Endothelial cell of umbilical vein (primary cell): ENCODE data around the gene COLQ. TPM values are rescaled to one million over a fixed set of nuclear protein-coding genes. Genes with fewer than 3 reads are reported as not detected.

Experiments
- BruUV-seq: library from RNA; stranded (reverse); fragments of 400-500 nt; replicated peaks from 2 replicates; lab custom pipeline; 2021; lab: Mats Ljungman, UMichigan
- CTCF ChIA-PET: fragments of 300-600, 350-600 bp; sonication (Branson Sonifier 250); formaldehyde crosslinking; loops from one replicate; lab custom pipeline; 2021; ENCODE audit warnings: antibody characterized with exemption, inconsistent platforms; lab: Charles Lee
- POLR2A ChIA-PET: fragments of 300-600, 350-600 bp; sonication (Branson Sonifier 250); formaldehyde crosslinking; loops from one replicate; lab custom pipeline; 2021; ENCODE audit warnings: antibody characterized with exemption, inconsistent platforms; lab: Charles Lee
- DNase-seq: peaks from one replicate; pipeline ENCODE4 v3.0.0-alpha.2; 2011; ENCODE audit warnings: low read depth, low spot score
- FAIRE-seq: peaks from 2 replicates; lab custom pipeline; 2011; peaks lifted over from hg19 to GRCh38; lab: Jason Lieb, UNC
- H2AFZ ChIP-seq: 2 replicates; pipeline ENCODE4 v1.6.0; 2012; ENCODE audit warnings: low read depth, low read length, control low read depth, inconsistent platforms
- H3K27ac ChIP-seq: 2 replicates; pipeline ENCODE4 v1.5.1; 2011; ENCODE audit warnings: low read depth, mild to moderate bottlenecking, control low read depth, low read length, moderate library complexity; ENCODE audit not compliant: insufficient read depth
- H3K27me3 ChIP-seq, 2 experiments: 2 replicates each; pipeline versions ENCODE4 v1.6.0 to v1.6.1; 2011; ENCODE audit warnings: low read length in 2 of 2, mixed read lengths in 1 of 2; ENCODE audit not compliant: control insufficient read depth in 2 of 2, insufficient read depth in 2 of 2
- H3K36me3 ChIP-seq, 2 experiments: 2 replicates in 1 of 2; 3 replicates in 1 of 2; pipeline ENCODE4 v1.5.1; 2011; ENCODE audit warnings: low read length in 2 of 2, mild to moderate bottlenecking in 1 of 2, moderate library complexity in 1 of 2; ENCODE audit not compliant: control insufficient read depth in 2 of 2, insufficient read depth in 2 of 2; ENCODE audit errors: extremely low read depth in 1 of 2
- H3K4me1 ChIP-seq: 3 replicates; pipeline ENCODE4 v1.5.1; 2011; ENCODE audit warnings: mild to moderate bottlenecking, low read length; ENCODE audit not compliant: control insufficient read depth, insufficient read depth; ENCODE audit errors: extremely low read depth
- H3K4me2 ChIP-seq: 2 replicates; pipeline ENCODE4 v1.6.1; 2011; ENCODE audit warnings: low read length, control low read depth, mixed read lengths; ENCODE audit not compliant: insufficient read depth
- H3K4me3 ChIP-seq, 3 experiments: fragments of 200-600 bp in 1 of 3; sonication (generic), shearing (Covaris generic) in 1 of 3; replicated peaks in 1 of 3; 2 replicates each; pipeline ENCODE4 v1.5.1; 2011 to 2016; ENCODE audit warnings: control low read depth in 3 of 3, low read length in 3 of 3, mild to moderate bottlenecking in 2 of 3, inconsistent platforms in 1 of 3, low read depth in 1 of 3, moderate library complexity in 1 of 3; ENCODE audit not compliant: insufficient read depth in 1 of 3
- H3K79me2 ChIP-seq: 2 replicates; pipeline ENCODE4 v1.6.0; 2012; ENCODE audit warnings: low read length, inconsistent platforms; ENCODE audit not compliant: control insufficient read depth, insufficient read depth
- H3K9ac ChIP-seq: replicated peaks from 2 replicates; pipeline ENCODE3; 2011; ENCODE audit warnings: low read length, control low read depth; ENCODE audit not compliant: insufficient read depth; ENCODE audit errors: extremely low read depth
- H3K9me1 ChIP-seq: replicated peaks from 3 replicates; pipeline ENCODE4 v1.6.0; 2011; ENCODE audit warnings: mild to moderate bottlenecking, low read length; ENCODE audit not compliant: control insufficient read depth, insufficient read depth; ENCODE audit errors: extremely low read depth
- H3K9me3 ChIP-seq: replicated peaks from 2 replicates; pipeline ENCODE4 v1.5.1; 2012; ENCODE audit warnings: low read length, inconsistent platforms; ENCODE audit not compliant: control insufficient read depth, insufficient read depth
- H4K20me1 ChIP-seq: replicated peaks from 2 replicates; pipeline ENCODE3; 2011; ENCODE audit warnings: mild to moderate bottlenecking, low read length; ENCODE audit not compliant: control insufficient read depth, insufficient read depth; ENCODE audit errors: extremely low read depth
- EZH2 ChIP-seq: IDR thresholded peaks from 2 replicates; pipeline ENCODE4 v1.6.1; 2012; ENCODE audit warnings: borderline replicate concordance, low read depth, mild to moderate bottlenecking, moderate library complexity, low read length, inconsistent platforms; ENCODE audit not compliant: severe bottlenecking
- FOS ChIP-seq: IDR thresholded peaks from 2 replicates; pipeline ENCODE4 v1.6.1; 2011; ENCODE audit warnings: mild to moderate bottlenecking, low read length, moderate library complexity, borderline replicate concordance; ENCODE audit not compliant: insufficient read depth
- GATA2 ChIP-seq: IDR thresholded peaks from 2 replicates; pipeline ENCODE4 v1.7.0; 2011; ENCODE audit warnings: low read depth, mild to moderate bottlenecking, moderate library complexity, mixed read lengths, low read length; ENCODE audit not compliant: insufficient read length, insufficient read depth
- JUN ChIP-seq: IDR thresholded peaks from 2 replicates; pipeline ENCODE4 v1.6.1; 2011; ENCODE audit warnings: borderline replicate concordance, low read depth; ENCODE audit not compliant: insufficient read length, insufficient read depth
- MYC ChIP-seq: IDR thresholded peaks from one replicate; pipeline ENCODE4 v1.6.1; 2011; ENCODE audit warnings: mild to moderate bottlenecking, low read depth, low read length
- POLR2A ChIP-seq: IDR thresholded peaks from 2 replicates; pipeline ENCODE4 v1.6.1; 2012; ENCODE audit warnings: low read depth, mild to moderate bottlenecking, control low read depth, low read length
- POLR2AphosphoS5 ChIP-seq: IDR thresholded peaks from 2 replicates; pipeline ENCODE4 v1.6.1; 2012; ENCODE audit warnings: low read depth, mild to moderate bottlenecking, control low read depth, low read length, moderate library complexity; ENCODE audit not compliant: insufficient read depth
- dilution Hi-C: fragments of 300-500 bp; cut with MboI; formaldehyde crosslinking; loops from one replicate; pipeline ENCODE4 v1.15.0; 2019; ENCODE audit warnings: low sequenced_read_pairs; ENCODE audit not compliant: extremely low pct_ligation_motif_present
- intact Hi-C: fragments of 100-400 bp; cut with micrococcal nuclease; formaldehyde crosslinking; loops from one replicate; pipeline ENCODE4 v1.10.0; 2022
- polyA plus RNA-seq, 4 experiments: library from polyadenylated mRNA; depleted of rRNA in 3 of 4; stranded (reverse) in 3 of 4; unstranded in 1 of 4; fragments of >200 nt; gene quantifications; 2 replicates each; pipeline versions ENCODE4 v1.2.1 to v1.2.3, GENCODE V29; 2011 to 2012; ENCODE audit warnings: missing spikeins in 1 of 4
- total RNA-seq: library from RNA; stranded (reverse); gene quantifications from 2 replicates; pipeline ENCODE4 v1.2.3, GENCODE V29; 2021
- TF ChIP-seq, protein P1 (sequence below), 2 donors: IDR thresholded peaks; 1 replicate in 1 of 2; 2 replicates in 1 of 2; pipeline ENCODE4 v1.5.1; 2011; ENCODE audit warnings: low read length in 2 of 2, mild to moderate bottlenecking in 2 of 2, moderate library complexity in 2 of 2, control low read depth in 1 of 2, inconsistent platforms in 1 of 2, low read depth in 1 of 2; ENCODE audit not compliant: insufficient read depth in 1 of 2; ENCODE audit errors: extremely low read depth in 1 of 2
- TF ChIP-seq, protein P2 (sequence below): IDR thresholded peaks from 2 replicates; pipeline ENCODE4 v1.6.1; 2011; ENCODE audit not compliant: insufficient read depth, insufficient read length

COLQ gene
- total and polyA plus RNA-seq, 2 donors (not counting 3 experiments of a cell fraction or from before 2014, with no cell fraction given) = 2.0 to 2.3 TPM

DNA sequence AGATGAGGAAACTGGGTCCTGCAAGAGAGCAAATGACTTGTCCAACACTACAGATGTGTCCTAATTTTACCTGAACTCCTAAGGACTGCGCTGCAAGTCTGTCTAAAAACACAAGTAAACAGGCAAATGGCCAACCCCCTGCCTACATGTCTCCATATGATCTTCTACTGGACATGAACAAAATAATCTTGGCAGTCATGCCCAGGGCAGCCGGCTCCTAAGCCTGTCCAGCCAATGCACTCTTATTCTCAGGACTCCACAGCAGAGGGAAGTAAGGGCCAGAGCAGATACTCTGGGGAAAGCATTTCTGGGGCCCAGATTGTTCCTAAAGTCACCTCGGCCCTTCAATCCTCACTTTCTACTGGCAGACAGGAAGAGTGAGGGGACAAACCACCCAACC lies 10.3 kb downstream of the COLQ start:
- TF ChIP-seq POLR2AphosphoS5 (no peak), EZH2 (no peak), JUN (no peak), GATA2 (no peak), POLR2A (no peak), FOS (no peak), MYC (no peak)
- TF ChIP-seq, protein P1, sequence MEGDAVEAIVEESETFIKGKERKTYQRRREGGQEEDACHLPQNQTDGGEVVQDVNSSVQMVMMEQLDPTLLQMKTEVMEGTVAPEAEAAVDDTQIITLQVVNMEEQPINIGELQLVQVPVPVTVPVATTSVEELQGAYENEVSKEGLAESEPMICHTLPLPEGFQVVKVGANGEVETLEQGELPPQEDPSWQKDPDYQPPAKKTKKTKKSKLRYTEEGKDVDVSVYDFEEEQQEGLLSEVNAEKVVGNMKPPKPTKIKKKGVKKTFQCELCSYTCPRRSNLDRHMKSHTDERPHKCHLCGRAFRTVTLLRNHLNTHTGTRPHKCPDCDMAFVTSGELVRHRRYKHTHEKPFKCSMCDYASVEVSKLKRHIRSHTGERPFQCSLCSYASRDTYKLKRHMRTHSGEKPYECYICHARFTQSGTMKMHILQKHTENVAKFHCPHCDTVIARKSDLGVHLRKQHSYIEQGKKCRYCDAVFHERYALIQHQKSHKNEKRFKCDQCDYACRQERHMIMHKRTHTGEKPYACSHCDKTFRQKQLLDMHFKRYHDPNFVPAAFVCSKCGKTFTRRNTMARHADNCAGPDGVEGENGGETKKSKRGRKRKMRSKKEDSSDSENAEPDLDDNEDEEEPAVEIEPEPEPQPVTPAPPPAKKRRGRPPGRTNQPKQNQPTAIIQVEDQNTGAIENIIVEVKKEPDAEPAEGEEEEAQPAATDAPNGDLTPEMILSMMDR (IDR thresholded peaks at IDR 0.05; ENCODE audit: extremely low read depth in 1 of 2, insufficient read depth in 1 of 2, low read depth in 1 of 2, low read length in 2 of 2) = no peak
- TF ChIP-seq, protein P2, sequence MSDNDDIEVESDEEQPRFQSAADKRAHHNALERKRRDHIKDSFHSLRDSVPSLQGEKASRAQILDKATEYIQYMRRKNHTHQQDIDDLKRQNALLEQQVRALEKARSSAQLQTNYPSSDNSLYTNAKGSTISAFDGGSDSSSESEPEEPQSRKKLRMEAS = no peak
- Histone ChIP-seq H3K79me2 (no peaks in the 10 kb centered on the region), H3K4me2 (no peak overlapping the region), H3K9me3 (no peaks in the 10 kb centered on the region), H3K4me1 (no peaks in the 10 kb centered on the region), H4K20me1 (no peaks in the 10 kb centered on the region), H3K27me3 (no peaks in the 10 kb centered on the region), H3K36me3 (no peaks in the 10 kb centered on the region), H3K4me3 (no peak overlapping the region), H3K27ac (no peak overlapping the region), H3K9me1 (no peaks in the 10 kb centered on the region), H3K9ac (no peak overlapping the region), H2AFZ (no peak overlapping the region)
- ChIA-PET CTCF (no interaction called here), POLR2A (no interaction called here)
- no peak for DNase-seq
- intact Hi-C loops (no loop called here), dilution Hi-C loops (no loop called here)
- no peak for FAIRE-seq
- BruUV-seq = no TSS peak
